ENCODE data around the gene CA10.

CA10 gene

DNA sequence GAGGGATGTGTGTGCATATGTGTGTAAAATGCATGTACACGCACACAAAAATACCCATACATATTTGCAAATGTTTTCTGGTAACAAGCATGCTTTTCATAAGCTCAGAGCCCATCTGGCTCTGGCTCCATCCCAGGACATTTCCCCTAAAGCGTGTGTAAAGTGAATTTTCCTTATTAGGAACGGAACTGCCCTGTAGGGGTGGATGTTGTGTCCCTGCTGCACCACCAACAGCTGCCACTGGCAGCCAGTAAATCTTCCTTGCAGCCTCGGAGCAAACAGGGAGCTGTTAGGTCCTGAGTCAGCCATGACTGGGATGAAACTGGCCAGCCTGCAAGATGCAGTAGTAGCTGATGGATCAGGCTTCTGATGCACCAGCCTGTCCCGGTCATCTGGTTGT, 504.6 kb downstream of the CA10 start:
- no peak for DNase-seq (ENCODE audit: low read depth in 1 of 2, low spot score in 1 of 2)

DNA sequence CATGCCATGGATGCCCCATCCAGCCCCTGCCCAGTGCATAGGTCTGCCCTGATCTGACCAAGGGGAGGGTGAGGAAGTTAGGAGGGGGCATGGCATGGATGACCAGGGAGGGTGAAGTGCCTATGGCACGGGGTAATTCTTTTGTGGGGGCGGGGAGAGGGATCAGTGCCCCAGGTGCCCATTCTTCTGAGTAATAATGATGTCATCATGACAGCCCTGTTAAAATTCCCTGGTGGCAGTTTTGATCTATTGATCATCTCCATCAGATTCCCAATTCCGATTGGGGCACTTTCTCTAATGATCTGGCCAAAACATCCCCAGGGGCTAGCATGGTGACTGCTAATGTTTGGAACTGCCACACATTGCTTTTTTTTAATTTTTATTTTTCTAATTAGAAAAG, 506.0 kb downstream of the CA10 start:
- no peak for DNase-seq (ENCODE audit: low read depth in 1 of 2, low spot score in 1 of 2)

DNA sequence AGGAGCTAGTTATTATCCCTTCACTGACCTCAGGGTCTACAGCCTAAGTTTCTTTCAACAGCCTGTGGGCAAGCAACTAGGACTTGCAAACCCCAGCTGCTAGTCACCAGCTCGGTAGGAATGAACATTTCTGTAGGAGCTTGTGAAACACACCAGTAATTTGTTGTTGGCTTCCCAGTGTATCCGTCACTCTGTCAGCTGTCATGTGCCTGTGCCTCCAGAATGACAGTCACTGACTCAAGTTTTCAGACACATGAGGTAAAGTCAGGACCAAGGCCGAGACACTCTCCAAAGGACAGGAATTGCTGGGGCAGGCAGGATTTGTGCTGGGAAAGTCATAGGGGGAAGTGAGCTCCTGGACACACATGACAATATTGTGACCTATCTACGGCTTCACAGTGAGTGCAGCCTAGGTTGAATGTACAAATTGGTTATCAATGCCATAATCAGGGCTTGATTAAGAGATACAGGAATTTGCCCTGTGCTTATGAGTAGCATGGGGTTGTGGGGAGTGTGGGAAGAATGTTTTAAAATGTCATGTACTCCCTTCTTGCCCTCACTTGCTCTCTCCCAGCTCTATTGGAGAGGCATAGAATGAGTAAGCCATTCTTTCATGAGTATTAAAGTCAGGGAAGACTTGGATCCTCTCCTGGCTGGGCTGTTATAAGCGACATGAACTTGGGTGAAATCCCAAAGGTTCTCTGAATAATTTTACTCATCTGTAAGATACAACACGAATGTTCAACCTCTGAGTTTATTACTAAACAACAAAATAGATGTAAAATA, 506.8 kb downstream of the CA10 start:
- DNase-seq (ENCODE audit: low read depth in 1 of 2, low spot score in 1 of 2) = no peak

DNA sequence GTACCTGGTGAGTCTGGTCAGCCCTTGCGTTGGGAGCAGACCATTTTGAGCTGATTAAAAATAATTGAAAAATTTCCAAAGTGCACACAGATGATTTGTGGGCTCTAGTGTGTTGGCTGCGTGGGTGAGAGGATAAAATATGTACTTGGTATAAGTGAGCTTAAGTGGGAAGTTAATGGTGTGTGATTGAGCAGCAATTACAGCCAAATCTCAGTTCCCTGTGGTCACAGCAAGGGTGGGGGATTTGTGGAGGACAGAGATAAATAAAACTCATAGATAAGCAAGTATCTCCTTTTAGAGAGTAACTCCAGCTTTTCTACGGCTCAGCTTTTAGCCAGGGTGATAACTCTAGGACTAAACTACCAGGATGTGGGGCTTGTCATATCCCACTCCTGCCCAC, 507.7 kb downstream of the CA10 start:
- no peak for DNase-seq (ENCODE audit: low read depth in 1 of 2, low spot score in 1 of 2)

DNA sequence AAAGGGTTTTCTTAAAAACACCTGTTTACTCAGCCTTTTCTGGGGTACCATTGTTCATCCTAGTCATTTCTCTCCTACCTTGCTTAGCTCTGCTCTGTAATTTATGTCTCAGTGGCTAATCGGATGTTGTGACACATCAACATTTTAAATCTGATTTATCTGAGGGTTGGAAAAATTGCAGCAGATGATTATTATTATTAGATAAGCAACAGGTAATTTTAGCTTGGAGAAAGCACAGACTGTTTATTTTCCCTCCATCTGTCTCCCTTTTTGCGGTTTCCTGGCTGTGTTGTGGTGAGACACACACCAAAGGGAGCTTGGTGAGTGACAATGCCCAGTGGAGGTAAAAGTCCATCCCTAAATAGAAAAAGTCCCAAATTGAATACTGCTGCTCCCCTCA, 508.3 kb downstream of the CA10 start:
- no peak for DNase-seq (ENCODE audit: low read depth in 1 of 2, low spot score in 1 of 2)

DNA sequence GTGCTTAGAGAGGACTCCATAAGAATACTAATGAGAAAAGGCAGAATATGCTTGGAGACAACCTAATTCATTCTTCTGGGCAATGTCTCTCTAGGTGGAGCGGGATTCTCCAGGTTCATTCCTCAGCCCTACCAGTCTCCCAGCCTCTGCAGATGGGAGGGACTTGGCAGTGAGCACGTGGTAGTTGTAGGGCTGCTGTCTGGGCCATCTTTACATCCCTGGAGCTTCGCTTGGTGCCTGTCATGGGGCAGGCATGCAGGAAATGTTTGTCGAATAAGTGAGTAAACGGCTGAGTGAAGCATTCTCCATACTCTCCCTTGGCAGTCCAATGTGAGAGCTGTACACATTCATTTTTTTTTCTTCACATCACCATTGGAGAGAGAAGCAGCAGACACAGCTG, 510.7 kb downstream of the CA10 start:
- no peak for DNase-seq (ENCODE audit: low read depth in 1 of 2, low spot score in 1 of 2)

DNA sequence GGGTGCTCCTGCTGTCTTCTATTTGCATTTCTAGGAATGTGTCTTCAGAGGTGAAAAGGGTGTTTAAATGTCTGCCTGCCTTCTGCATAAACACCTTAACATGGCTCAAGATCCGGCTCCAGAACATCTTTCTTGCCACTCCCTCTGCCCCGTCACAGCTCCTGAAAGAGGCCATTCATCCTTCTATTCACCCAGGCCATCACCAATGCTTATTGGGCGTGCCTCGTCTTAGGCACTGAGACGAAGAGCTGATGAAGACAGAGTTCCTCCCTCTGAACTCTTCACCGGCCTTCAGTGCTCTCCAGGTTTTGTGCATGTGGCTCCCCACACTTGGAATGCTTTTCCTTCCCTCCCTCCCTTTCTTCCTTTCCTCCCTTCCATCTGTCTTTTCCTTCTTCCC, 511.4 kb downstream of the CA10 start:
- no peak for DNase-seq (ENCODE audit: low read depth in 1 of 2, low spot score in 1 of 2)

DNA sequence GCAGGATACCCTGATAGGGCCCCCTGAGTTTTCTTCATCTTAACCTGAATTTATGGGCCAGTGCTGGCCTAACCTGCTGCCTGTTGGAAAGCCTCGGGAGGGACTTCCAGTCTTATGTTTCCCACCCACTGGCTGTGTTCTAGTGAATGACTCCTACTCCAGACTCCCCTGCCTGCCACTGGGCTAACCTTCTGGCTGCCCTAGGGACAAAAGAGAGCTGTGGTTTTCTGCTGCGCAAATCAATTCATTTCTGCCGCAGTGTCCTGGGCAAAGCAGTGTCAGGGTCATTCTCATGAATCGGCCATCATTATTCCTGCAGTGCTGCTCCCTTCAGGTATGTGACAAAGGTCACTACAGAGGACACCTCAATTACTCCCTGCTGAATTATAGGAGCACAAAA, 512.0 kb downstream of the CA10 start:
- no peak for DNase-seq (ENCODE audit: low read depth in 1 of 2, low spot score in 1 of 2)

DNA sequence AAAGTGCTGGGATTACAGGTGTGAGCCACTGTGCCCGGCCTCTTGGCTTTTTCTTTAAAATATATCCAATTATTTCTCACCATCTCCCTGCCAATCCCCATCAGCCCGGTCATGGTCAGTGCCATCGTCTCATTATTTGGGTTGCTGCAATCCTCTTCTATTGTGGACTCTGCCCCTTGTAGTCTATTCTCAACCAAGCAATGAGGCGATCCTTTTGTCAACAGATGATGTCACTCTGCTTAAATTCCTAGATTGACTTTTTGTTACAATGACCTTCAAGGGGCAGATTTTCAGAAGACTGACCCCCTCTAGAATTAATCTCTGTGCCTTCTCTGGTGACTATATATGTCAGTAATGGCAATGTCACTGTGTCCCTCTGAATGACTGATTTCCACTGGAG, 513.5 kb downstream of the CA10 start:
- no peak for DNase-seq (ENCODE audit: low read depth in 1 of 2, low spot score in 1 of 2)

DNA sequence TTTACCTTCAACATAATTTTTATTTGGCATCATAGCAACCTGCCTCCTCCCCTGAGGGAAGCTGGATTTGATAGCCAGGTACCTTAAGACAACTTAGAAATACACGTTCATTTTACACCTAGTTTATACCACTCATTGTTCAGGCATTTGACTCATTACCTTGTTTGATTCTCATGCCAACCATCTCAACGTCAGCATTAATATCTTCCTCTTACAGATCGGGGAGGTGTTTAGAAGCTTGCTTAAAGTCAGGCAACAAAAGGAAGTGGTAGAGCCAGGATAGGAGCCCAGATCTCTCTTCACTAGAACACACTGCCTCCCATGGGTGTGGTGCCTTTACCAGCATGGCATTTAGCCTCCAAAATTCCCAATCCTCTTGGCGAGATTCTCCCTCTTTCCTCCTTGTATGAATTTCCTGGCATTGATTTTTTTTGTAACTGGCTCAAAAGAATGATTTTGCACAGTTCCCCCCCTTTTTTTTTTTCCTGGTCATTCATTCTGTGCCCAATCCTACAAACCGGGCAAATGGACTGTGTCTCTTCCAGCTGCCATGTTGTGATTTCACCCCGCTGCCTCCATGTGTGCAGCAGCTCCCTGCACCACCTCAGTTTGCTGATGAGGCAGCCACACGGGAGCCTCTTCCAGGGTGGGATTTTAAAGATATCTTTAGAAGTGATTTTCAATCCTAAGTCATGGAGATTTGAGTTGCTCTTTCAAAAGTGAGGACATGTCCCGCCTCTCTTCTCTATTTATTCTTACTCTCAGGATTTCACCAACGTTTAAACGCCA, 514.6 kb downstream of the CA10 start:
- DNase-seq (ENCODE audit: low read depth in 1 of 2, low spot score in 1 of 2) = no peak

DNA sequence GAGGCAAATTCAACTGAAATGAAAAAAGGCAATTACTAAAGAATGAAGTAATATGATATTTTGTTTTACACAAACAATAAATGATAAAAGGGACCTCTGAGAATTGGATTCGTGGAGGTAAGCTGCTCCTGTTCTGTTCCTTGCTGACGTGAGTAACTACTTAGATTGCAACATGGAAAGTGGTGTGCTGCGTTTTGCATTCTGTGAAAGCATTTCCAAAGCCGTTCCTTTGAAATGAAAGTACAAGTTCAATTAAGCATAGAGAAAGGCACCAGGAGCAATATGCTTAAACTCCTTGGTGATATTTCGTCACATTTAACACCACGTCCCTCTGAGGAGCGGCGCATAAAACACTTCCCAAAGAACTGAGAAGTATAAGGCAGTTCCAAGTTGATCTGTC, 516.5 kb downstream of the CA10 start:
- no peak for DNase-seq (ENCODE audit: low read depth in 1 of 2, low spot score in 1 of 2)

DNA sequence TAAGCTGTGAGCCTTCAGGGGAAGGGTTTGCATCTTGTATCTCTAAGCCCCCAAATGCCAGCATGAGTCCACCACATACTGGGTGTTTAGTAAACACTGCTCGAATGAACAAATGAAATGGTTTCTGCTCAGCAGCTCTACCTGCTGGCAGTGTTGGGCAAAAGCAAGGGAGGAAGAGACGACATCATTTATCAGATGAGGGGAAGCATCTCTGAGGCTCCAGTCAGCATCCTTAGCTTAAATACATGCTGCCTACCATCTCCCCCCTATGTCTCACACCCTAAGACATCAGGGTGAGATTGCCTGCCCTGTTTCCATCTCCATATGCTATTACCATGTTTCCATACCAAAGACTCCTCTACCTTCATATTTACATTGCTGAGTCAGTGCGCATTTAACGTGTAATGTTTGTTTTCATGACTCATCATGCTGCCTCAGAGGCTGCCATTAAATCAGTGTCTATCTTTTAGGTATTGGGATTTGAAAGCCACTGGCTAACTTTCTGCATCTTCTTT, 518.3 kb downstream of the CA10 start:
- no peak for DNase-seq (ENCODE audit: low read depth in 1 of 2, low spot score in 1 of 2)

DNA sequence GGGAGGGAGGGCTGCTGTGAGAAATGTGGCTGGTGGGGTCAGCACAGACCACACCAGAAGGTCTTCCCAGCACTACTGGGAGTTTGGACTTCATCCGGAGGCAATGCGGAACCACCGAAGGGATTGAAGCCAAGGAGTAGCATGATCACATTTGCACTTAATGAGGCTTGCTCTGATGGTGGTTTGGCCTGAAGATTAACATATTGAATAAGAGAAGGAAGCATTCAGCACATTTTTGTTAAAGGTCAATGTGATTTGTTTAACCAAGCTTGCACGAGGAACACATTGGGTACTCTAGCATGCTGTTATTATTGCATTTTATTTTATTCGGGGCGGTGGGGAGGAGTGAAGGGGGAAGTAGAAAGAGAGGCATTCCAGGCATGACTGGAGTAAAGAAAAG, 519.5 kb downstream of the CA10 start:
- DNase-seq (ENCODE audit: low read depth in 1 of 2, low spot score in 1 of 2) = no peak

DNA sequence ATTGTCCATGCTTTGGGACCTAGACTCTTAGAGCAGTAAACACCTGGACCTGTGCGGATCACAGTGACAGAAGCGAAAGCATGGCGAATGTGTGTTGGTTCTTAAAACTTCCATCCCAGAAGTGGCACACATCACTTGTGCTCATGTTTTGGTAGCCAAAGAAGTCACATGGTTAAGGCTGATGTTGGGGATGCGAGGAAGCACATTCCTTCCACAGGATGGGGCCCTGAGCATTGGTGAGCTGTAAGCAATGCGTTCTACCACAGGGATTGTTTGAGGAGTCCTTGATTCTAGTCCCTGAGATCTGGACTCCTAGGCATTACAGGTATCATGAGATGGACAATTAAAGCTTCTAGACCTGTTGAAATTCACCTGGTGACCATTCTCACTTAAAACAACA, 522.2 kb downstream of the CA10 start:
- no peak for DNase-seq (ENCODE audit: low read depth in 1 of 2, low spot score in 1 of 2)

DNA sequence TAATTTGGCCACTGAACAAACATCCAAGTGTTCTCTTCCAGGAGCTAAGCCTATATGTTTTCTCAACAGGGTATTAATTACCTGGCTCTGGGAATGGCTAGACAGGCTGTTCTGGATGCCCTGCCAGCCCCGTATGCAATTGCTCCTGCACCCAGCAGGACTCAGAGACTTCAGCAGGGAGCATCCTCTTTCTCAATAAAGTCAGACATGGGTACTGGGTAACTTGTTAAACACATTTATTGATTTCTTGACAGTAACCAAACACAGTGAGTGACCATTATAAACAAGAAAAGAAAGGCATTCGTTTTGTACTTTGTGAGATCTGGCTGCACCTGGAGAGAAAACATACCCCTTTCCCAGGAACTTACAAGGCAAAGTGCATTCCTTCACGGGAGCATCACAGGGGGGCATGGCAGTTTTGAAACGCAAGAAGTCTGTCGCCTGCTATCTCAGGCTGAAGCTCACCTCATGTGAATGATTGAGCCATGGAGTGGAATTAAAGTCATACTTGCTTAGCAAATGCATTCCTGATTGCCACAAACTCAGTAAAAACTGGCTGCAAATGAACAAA, 528.3 kb downstream of the CA10 start:
- DNase-seq (ENCODE audit: low read depth in 1 of 2, low spot score in 1 of 2) = no peak

DNA sequence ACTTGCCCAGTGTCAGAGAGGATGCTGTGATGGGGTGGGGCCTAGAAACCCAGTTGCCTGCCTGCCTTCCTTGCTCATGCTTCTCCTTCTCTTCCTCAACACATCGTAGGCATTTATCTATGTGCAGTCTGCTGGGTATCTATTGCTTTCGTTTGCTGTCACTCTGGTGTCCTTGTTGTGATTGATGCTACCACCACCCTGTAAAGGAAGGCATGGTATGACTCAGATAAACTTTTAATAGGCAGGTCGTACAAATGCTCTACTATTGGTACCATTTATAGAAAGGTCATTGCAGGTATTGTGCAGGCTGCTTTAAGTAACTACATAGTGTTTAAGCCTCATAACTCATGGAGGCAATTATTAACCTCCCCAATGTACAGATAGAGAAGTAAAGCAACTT, 529.3 kb downstream of the CA10 start:
- no peak for DNase-seq (ENCODE audit: low read depth in 1 of 2, low spot score in 1 of 2)

DNA sequence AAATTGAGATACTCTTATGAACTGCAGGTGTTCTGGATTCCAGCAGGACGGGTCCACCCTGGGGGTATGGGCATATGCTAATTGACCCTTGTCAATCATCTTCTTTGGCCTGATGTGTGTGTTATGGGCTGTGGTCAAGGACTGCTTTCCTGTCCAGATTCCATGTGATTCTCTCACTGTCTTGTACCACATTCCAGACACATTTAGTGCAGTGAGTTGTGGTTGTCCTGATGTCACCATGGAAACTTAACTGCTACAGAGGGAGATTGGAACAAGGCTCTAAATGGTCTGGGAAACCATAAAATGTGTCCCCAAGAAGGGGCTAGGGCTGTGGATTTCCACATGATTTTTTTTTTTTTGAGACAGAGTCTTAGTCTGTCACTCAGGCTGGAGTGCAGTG, 530.7 kb downstream of the CA10 start:
- DNase-seq (ENCODE audit: low read depth in 1 of 2, low spot score in 1 of 2) = no peak

DNA sequence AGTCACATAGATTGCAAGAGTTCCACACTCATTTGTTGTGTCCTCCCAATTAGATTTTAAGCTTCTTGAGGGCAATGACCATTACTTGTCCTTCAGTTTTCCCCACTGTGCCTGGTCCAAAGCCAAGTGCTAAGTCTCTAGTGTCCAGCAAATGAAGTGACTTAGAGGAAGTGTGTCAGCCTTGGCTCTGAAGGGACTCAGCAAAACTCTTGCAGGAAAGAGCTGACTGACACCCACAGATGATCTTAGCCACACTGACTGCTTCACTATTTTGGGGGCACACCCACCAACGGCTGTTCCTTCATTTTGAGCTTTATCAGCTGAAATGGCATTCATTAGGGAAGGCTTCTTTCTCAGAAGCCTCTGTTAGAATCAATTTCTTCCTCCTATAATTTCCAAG, 540.0 kb downstream of the CA10 start:
- no peak for DNase-seq (ENCODE audit: low read depth in 1 of 2, low spot score in 1 of 2)

DNA sequence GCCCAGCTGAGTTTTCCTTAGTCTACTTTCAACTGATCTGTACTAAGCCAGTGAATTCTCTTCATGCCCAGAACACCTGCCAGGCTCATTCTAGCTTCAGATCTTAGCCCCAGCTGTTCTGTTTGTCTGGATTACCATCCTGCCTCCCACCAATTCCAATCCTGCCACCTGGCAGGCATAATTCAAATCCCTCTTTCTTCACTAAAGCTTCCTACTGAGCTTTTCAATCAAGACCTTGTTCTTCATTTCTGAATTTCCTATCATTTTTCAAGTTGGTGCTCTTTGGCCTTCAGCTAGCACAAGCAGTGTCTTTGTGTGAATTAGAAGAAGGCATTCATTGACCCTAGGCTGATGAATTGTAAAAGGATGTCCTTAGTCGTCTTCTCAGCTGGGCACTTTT, 540.5 kb downstream of the CA10 start:
- DNase-seq (ENCODE audit: low read depth in 1 of 2, low spot score in 1 of 2) = no peak

DNA sequence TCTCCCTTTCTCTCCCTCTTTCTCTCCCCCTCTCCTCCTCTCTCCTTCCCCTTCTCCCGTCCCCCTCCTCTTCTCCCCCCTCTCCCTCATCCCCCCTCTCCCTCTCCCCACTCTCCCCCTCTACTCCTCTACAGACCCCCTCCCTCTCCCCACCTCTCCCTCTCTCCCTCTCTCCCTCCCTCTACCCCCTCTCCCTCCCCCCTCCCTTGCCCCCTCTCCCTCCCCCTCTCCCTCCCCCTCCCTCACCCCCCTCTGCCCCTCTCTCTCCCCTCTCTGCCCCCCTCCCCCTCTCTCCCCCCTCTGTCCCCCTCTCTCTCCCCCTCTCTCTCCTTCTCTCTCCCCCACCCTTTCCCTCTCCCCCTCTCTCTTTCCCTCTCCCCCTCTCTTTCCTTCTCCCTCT, 545.3 kb downstream of the CA10 start:
- DNase-seq (ENCODE audit: low read depth in 1 of 2, low spot score in 1 of 2) = no peak

DNA sequence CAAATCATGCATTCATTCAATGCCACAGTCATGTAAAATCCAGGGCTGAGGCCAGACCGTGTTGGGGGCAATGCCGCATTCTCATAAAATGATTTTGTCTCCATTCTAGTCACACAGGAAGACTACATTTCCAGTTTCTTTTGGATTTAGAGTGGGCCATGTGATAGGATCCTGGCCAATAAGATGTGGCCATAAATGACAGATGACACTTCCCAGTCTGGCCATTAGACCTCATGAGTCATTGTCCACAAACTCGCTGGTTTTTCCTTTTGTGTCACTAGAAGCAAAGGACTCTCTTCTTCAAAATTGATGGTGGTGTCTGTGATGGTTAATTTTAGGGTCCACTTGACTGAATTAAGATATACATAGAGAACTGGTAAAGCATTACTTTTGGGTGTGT, 545.8 kb downstream of the CA10 start:
- no peak for DNase-seq (ENCODE audit: low read depth in 1 of 2, low spot score in 1 of 2)

DNA sequence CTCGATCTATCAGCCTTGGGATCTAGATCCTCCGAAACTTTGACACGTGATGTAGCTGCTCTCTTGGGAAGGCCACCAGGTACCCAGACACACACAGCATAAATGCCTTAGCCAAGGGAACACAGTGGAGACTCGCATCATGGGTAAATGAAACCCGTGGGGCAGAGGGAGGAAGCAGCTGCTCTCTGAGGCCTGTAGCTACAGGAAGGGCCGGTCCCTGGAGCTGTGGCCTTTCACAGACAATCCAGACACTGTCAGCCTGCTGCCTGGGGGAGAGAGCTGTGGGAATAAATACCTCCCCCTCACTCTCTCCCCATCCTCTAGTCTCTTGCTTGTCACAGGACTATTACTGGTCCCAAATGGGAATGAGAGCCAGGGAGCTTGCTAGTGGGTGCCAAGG, 546.9 kb downstream of the CA10 start:
- no peak for DNase-seq (ENCODE audit: low read depth in 1 of 2, low spot score in 1 of 2)
